MG63 (cell line): ENCODE results near the gene LONRF2. TPM values are rescaled to one million over a fixed set of nuclear protein-coding genes. Genes with fewer than 3 reads are reported as not detected.
"Not testable (repeated sequence)": the region's sequence is repeated elsewhere in the genome, so short reads cannot be mapped to it uniquely, and the experiment has no call there.

ENCODE experiments used
- DNase-seq: peaks from one replicate; pipeline ENCODE4 v3.0.0-alpha.2; 2020
- H3K27me3 ChIP-seq: fragments of 250-450 bp; sonication (Bioruptor Pico); 2 replicates; pipeline ENCODE4 v1.5.1; 2020; ENCODE audit warnings: mild to moderate bottlenecking, moderate library complexity
- H3K36me3 ChIP-seq: fragments of 250-450 bp; sonication (Bioruptor Pico); 2 replicates; pipeline ENCODE4 v1.5.1; 2020; ENCODE audit warnings: mild to moderate bottlenecking, moderate library complexity
- H3K4me3 ChIP-seq: fragments of 250-450 bp; sonication (Bioruptor Pico); 2 replicates; pipeline ENCODE4 v1.5.1; 2020; ENCODE audit warnings: mild to moderate bottlenecking, moderate library complexity
- H3K9me3 ChIP-seq: fragments of 250-450 bp; sonication (Bioruptor Pico); 2 replicates; pipeline ENCODE4 v1.5.1; 2020; ENCODE audit warnings: mild to moderate bottlenecking, moderate library complexity
- total RNA-seq: library from RNA; depleted of rRNA; stranded (reverse); fragments of >200 nt; shearing (Covaris generic); gene quantifications from 2 replicates; pipeline ENCODE4 v1.2.3, GENCODE V29; 2014; ENCODE audit warnings: low replicate concordance; rRNA removed

The LONRF2 gene
- 1.4 and 2.0 TPM in 2 replicates for total RNA-seq

GRCh38 chr2:100321866-100322820 is at the start of gene LONRF2:
Gene LONRF2 (minus strand): TSS chr2:100322501. CDS start chr2:100322093, 408 bp downstream.
- DNase-seq: peak; percentile 46
- H3K9me3 ChIP-seq: peaks cover 13% of the 10 kb centered on the region
- peaks cover 18% of the 10 kb centered on the region for H3K27me3 ChIP-seq
- peak within 1 kb of the TSS; percentile 50 for H3K4me3 ChIP-seq
- H3K36me3 ChIP-seq: peaks cover 5% of the 10 kb centered on the region; the same call in 1 of the 2 replicates

- no peaks in the 10 kb centered on the region for H3K36me3 ChIP-seq
- peaks cover 6% of the 10 kb centered on the region for H3K9me3 ChIP-seq
- DNase-seq: no peak
- H3K27me3 ChIP-seq: no peaks in the 10 kb centered on the region
- no peak overlapping the region for H3K4me3 ChIP-seq
Measured at GRCh38 chr2:100367163-100367562, 44.9 kb upstream of the LONRF2 start.

- Histone ChIP-seq H3K4me3 (no peak overlapping the region), H3K9me3 (peaks cover 4% of the 10 kb centered on the region), H3K27me3 (no peaks in the 10 kb centered on the region), H3K36me3 (no peaks in the 10 kb centered on the region)
- DNase-seq: peak; percentile 79
Measured at GRCh38 chr2:100365434-100365833, 43.1 kb upstream of the LONRF2 start.

GRCh38 chr2:100362269-100362668 is 40.0 kb upstream of the LONRF2 start:
- not testable (repeated sequence) for H3K27me3 ChIP-seq, H3K4me3 ChIP-seq, H3K36me3 ChIP-seq, DNase-seq, H3K9me3 ChIP-seq

- no peak for DNase-seq
- Histone ChIP-seq H3K4me3 (no peak overlapping the region), H3K36me3 (no peaks in the 10 kb centered on the region), H3K9me3 (no peaks in the 10 kb centered on the region), H3K27me3 (no peaks in the 10 kb centered on the region)
Measured at GRCh38 chr2:100359576-100359975, 37.3 kb upstream of the LONRF2 start.

GRCh38 chr2:100358554-100358953 is 36.3 kb upstream of the LONRF2 start:
- no peaks in the 10 kb centered on the region for H3K36me3 ChIP-seq
- H3K27me3 ChIP-seq: no peaks in the 10 kb centered on the region
- DNase-seq: no peak
- no peaks in the 10 kb centered on the region for H3K9me3 ChIP-seq
- no peak overlapping the region for H3K4me3 ChIP-seq

- H3K9me3 ChIP-seq: no peaks in the 10 kb centered on the region
- no peaks in the 10 kb centered on the region for H3K27me3 ChIP-seq
- DNase-seq: no peak
- no peaks in the 10 kb centered on the region for H3K36me3 ChIP-seq
- H3K4me3 ChIP-seq: no peak overlapping the region
Measured at GRCh38 chr2:100352521-100352920, 30.2 kb upstream of the LONRF2 start.

GRCh38 chr2:100350661-100351185 is 28.4 kb upstream of the LONRF2 start:
- peak; percentile 9 for DNase-seq
- no peaks in the 10 kb centered on the region for H3K9me3 ChIP-seq
- H3K36me3 ChIP-seq: no peaks in the 10 kb centered on the region
- no peaks in the 10 kb centered on the region for H3K27me3 ChIP-seq
- H3K4me3 ChIP-seq: no peak overlapping the region

GRCh38 chr2:100345144-100345543 is 22.8 kb upstream of the LONRF2 start:
- H3K27me3 ChIP-seq, DNase-seq, H3K4me3 ChIP-seq, H3K36me3 ChIP-seq, H3K9me3 ChIP-seq: not testable (repeated sequence)

- H3K4me3 ChIP-seq: no peak overlapping the region
- H3K36me3 ChIP-seq: no peaks in the 10 kb centered on the region
- H3K9me3 ChIP-seq: no peaks in the 10 kb centered on the region
- no peak for DNase-seq
- no peaks in the 10 kb centered on the region for H3K27me3 ChIP-seq
Measured at GRCh38 chr2:100344433-100344832, 22.1 kb upstream of the LONRF2 start.

GRCh38 chr2:100342466-100342865 is 20.2 kb upstream of the LONRF2 start:
- not testable (repeated sequence) for H3K4me3 ChIP-seq, H3K27me3 ChIP-seq, H3K36me3 ChIP-seq, DNase-seq, H3K9me3 ChIP-seq

- Histone ChIP-seq H3K27me3 (peaks cover 5% of the 10 kb centered on the region; the same call in 1 of the 2 replicates), H3K4me3 (no peak overlapping the region), H3K9me3 (no peaks in the 10 kb centered on the region), H3K36me3 (no peaks in the 10 kb centered on the region)
- DNase-seq: no peak
Measured at GRCh38 chr2:100339823-100340222, 17.5 kb upstream of the LONRF2 start.

- Histone ChIP-seq H3K36me3 (no peaks in the 10 kb centered on the region), H3K4me3 (no peak overlapping the region), H3K27me3 (peaks cover 5% of the 10 kb centered on the region; the same call in 1 of the 2 replicates), H3K9me3 (no peaks in the 10 kb centered on the region)
- DNase-seq: no peak
Measured at GRCh38 chr2:100334929-100335328, 12.6 kb upstream of the LONRF2 start.

- no peak overlapping the region for H3K4me3 ChIP-seq
- H3K36me3 ChIP-seq: no peaks in the 10 kb centered on the region
- H3K27me3 ChIP-seq: peaks cover 12% of the 10 kb centered on the region
- no peaks in the 10 kb centered on the region for H3K9me3 ChIP-seq
- DNase-seq: no peak
Measured at GRCh38 chr2:100327742-100328141, 5.4 kb upstream of the LONRF2 start.

- DNase-seq: peak; percentile 34
- Histone ChIP-seq H3K9me3 (peaks cover 21% of the 10 kb centered on the region), H3K27me3 (peaks cover 18% of the 10 kb centered on the region), H3K4me3 (peak overlapping the region; percentile 50), H3K36me3 (peaks cover 5% of the 10 kb centered on the region; the same call in 1 of the 2 replicates)
Measured at GRCh38 chr2:100321179-100321865, 979 bp downstream of the LONRF2 start.

GRCh38 chr2:100320547-100321178 is 1.6 kb downstream of the LONRF2 start:
- H3K36me3 ChIP-seq: peaks cover 5% of the 10 kb centered on the region; the same call in 1 of the 2 replicates
- H3K27me3 ChIP-seq: peaks cover 18% of the 10 kb centered on the region
- peak overlapping the region; percentile 37 for H3K4me3 ChIP-seq
- DNase-seq: no peak
- peaks cover 21% of the 10 kb centered on the region for H3K9me3 ChIP-seq

- H3K9me3 ChIP-seq: peaks cover 21% of the 10 kb centered on the region
- DNase-seq: no peak
- H3K36me3 ChIP-seq: peaks cover 5% of the 10 kb centered on the region; the same call in 1 of the 2 replicates
- peaks cover 5% of the 10 kb centered on the region for H3K27me3 ChIP-seq
- no peak overlapping the region for H3K4me3 ChIP-seq
Measured at GRCh38 chr2:100317634-100318033, 4.7 kb downstream of the LONRF2 start.
